ENCODE results near the gene DRAP1. TPM values are rescaled to one million over a fixed set of nuclear protein-coding genes. Genes with fewer than 3 reads are reported as not detected.
A peak's percentile ranks its signal among the peaks of the same experiment; 100 is the strongest.

The DRAP1 gene
- total RNA-seq, 2 experiments from 2014 or later, result 68.2 to 93.2 TPM

- no peak overlapping the region for H2AFZ ChIP-seq (ENCODE audit: low read length)
Measured at GRCh38 chr11:65871811-65872548, 47.2 kb upstream of the DRAP1 start.

GRCh38 chr11:65872586-65873317 is 46.5 kb upstream of the DRAP1 start, which contains the start of gene EFEMP2:
EFEMP2 (minus strand) TSS chr11:65872800; CDS start chr11:65872354, 446 bp downstream.
- Histone ChIP-seq H3K4me1 (ENCODE audit: insufficient read depth, low read length, poor library complexity, severe bottlenecking) (peaks cover 28% of the 10 kb centered on the region), H3K9me2 (ENCODE audit: insufficient read depth, low read length) (no peaks in the 10 kb centered on the region), H3K27ac (ENCODE audit: low read depth, low read length, poor library complexity, severe bottlenecking) (peak within 1 kb of the TSS; percentile 46), H2AFZ (ENCODE audit: low read length) (peak within 1 kb of the TSS; percentile 76; the same call in 1 of the 2 replicates), H3K9me3 (ENCODE audit: low read length) (no peaks in the 10 kb centered on the region), H4K20me1 (ENCODE audit: insufficient read depth, low read length) (no peaks in the 10 kb centered on the region), H3K79me2 (ENCODE audit: insufficient read depth, low read depth, low read length) (no peaks in the 10 kb centered on the region), H3K4me3 (ENCODE audit: low read depth, low read length, poor library complexity, severe bottlenecking) (peak within 1 kb of the TSS; percentile 61), H3K4me2 (ENCODE audit: low read length) (peak within 1 kb of the TSS; percentile 89), H3K36me3 (ENCODE audit: insufficient read depth, low read length) (no peaks in the 10 kb centered on the region)
- ChIA-PET CTCF (ENCODE audit: unreplicated experiment) (no interaction called here), POLR2A (interaction anchor here (0.6 to 2.3 kb wide), 5 partner anchors 13 to 1708 kb away, joined by 3 to 12 read pairs (median 5); partner anchors contain the start of genes CCDC85B and MUS81)
- TF ChIP-seq CTCF (conservative IDR thresholded peaks at IDR 0.05; ENCODE audit: low read length) (no peak), EZH2phosphoT487 (IDR thresholded peaks at IDR 0.05; ENCODE audit: borderline replicate concordance, low read depth, low read length) (no peak)
- intact Hi-C loops (cut with micrococcal nuclease; ENCODE audit: unreplicated experiment), result loop anchor here (1.0 kb wide), 1 partner anchor 18 kb away; the partner anchor contains the start of gene CCDC85B
- DNase-seq (ENCODE audit: low spot score), result no peak
- BruUV-seq (replicated peaks), result no TSS peak

More at GRCh38 chr11:65871811-65872548, 47.2 kb upstream of the DRAP1 start:
- DNase-seq (ENCODE audit: low spot score), result no peak
- Histone ChIP-seq H3K4me2 (ENCODE audit: low read length) (no peak overlapping the region), H3K36me3 (ENCODE audit: insufficient read depth, low read length) (peaks cover 4% of the 10 kb centered on the region; the same call in 1 of the 2 replicates), H3K27ac (ENCODE audit: low read depth, low read length, poor library complexity, severe bottlenecking) (no peak overlapping the region), H4K20me1 (ENCODE audit: insufficient read depth, low read length) (no peaks in the 10 kb centered on the region), H3K9me3 (ENCODE audit: low read length) (no peaks in the 10 kb centered on the region), H3K9me2 (ENCODE audit: insufficient read depth, low read length) (no peaks in the 10 kb centered on the region), H3K79me2 (ENCODE audit: insufficient read depth, low read depth, low read length) (no peaks in the 10 kb centered on the region), H3K4me1 (ENCODE audit: insufficient read depth, low read length, poor library complexity, severe bottlenecking) (peaks cover 34% of the 10 kb centered on the region), H3K4me3 (ENCODE audit: low read depth, low read length, poor library complexity, severe bottlenecking) (no peak overlapping the region)
- no TSS peak for BruUV-seq (replicated peaks)
- TF ChIP-seq EZH2phosphoT487 (IDR thresholded peaks at IDR 0.05; ENCODE audit: borderline replicate concordance, low read depth, low read length) (no peak), CTCF (conservative IDR thresholded peaks at IDR 0.05; ENCODE audit: low read length) (no peak)
- intact Hi-C loops (cut with micrococcal nuclease; ENCODE audit: unreplicated experiment), result no loop called here
- ChIA-PET POLR2A (interaction anchor here (0.6 to 1.8 kb wide), 5 partner anchors 12 to 233 kb away, joined by 3 to 6 read pairs (median 3); partner anchors contain the start of gene MUS81), CTCF (ENCODE audit: unreplicated experiment) (no interaction called here)

All from OCI-LY7 (cell line).